AG10803 (cell line): ENCODE results near the gene PDE8B.
A peak's percentile ranks its signal among the peaks of the same experiment; 100 is the strongest.

Source experiments
- DNase-seq: peaks from one replicate; pipeline ENCODE4 v3.0.0; 2010; ENCODE audit warnings: low read depth
- H3K4me3 ChIP-seq: 2 replicates; pipeline ENCODE4 v1.5.1; 2011; ENCODE audit warnings: mild to moderate bottlenecking, low read length, control low read depth
- TF ChIP-seq, protein P1 (sequence below): conservative IDR thresholded peaks from 2 replicates; pipeline ENCODE4 v1.5.1; 2011; ENCODE audit warnings: mild to moderate bottlenecking, low read length, control low read depth, inconsistent platforms

The PDE8B gene

DNA sequence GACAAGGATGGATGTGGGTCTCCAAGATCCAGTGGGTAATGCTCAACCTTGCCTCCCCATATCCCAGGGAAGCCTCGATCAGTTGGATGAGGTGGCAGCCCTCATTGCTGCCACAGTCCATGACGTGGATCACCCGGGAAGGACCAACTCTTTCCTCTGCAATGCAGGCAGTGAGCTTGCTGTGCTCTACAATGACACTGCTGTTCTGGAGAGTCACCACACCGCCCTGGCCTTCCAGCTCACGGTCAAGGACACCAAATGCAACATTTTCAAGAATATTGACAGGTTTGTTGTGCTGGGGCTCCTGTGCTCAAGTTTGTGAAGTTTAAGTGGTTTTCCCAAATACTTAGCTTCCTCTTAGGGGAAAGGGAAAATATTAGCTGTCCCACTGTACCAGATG lies 207.7 kb downstream of the PDE8B start:
- no peak overlapping the region for H3K4me3 ChIP-seq
- DNase-seq = no peak
- TF ChIP-seq, protein P1, sequence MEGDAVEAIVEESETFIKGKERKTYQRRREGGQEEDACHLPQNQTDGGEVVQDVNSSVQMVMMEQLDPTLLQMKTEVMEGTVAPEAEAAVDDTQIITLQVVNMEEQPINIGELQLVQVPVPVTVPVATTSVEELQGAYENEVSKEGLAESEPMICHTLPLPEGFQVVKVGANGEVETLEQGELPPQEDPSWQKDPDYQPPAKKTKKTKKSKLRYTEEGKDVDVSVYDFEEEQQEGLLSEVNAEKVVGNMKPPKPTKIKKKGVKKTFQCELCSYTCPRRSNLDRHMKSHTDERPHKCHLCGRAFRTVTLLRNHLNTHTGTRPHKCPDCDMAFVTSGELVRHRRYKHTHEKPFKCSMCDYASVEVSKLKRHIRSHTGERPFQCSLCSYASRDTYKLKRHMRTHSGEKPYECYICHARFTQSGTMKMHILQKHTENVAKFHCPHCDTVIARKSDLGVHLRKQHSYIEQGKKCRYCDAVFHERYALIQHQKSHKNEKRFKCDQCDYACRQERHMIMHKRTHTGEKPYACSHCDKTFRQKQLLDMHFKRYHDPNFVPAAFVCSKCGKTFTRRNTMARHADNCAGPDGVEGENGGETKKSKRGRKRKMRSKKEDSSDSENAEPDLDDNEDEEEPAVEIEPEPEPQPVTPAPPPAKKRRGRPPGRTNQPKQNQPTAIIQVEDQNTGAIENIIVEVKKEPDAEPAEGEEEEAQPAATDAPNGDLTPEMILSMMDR = no peak

DNA sequence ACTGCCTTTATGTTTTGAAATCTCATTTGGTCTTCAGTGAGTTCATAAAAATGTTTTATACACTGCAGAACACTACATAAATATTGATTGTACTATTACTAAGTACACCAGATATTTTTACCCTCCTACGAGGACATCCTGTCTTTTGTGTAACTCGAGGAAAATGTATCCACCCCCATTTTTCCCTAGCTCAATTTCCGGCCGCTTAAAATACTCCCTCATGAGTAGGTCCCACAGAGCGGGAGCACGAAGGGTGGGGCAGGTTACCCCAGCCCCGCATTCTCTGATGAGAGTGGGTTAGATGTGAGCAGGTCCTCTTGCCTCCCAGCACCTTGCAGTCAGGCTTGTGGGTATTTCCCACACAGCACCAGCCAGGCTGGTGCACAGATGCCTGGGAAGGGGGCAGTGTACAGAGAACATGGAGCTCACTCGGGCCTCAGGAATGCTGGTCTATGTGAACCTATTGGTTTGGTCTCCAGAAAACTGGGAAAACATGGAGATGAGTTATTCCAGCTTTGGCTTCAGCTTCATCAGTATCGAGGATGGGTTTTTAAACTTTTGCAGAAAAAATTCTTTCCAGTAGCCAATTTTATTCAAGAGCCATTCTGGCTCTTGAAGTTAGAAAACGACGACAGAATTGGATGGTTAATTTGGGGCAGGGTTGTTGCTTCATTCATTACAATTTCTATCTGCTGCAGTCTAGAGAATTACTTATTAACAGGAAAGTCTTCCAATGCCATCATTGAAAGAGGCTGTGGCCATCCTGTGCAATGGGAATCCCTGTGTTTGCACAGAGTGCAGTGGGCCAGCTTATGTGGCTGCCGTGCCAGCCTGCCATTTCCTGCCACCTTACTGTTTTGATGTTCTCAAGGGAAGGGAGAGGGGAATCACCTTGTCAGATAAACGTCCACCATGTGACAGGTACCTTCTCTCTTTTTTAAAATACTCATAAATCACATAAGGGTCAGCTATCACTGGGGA lies 208.4 kb downstream of the PDE8B start:
- TF ChIP-seq, protein P1 = no peak
- DNase-seq = no peak
- H3K4me3 ChIP-seq = no peak overlapping the region

DNA sequence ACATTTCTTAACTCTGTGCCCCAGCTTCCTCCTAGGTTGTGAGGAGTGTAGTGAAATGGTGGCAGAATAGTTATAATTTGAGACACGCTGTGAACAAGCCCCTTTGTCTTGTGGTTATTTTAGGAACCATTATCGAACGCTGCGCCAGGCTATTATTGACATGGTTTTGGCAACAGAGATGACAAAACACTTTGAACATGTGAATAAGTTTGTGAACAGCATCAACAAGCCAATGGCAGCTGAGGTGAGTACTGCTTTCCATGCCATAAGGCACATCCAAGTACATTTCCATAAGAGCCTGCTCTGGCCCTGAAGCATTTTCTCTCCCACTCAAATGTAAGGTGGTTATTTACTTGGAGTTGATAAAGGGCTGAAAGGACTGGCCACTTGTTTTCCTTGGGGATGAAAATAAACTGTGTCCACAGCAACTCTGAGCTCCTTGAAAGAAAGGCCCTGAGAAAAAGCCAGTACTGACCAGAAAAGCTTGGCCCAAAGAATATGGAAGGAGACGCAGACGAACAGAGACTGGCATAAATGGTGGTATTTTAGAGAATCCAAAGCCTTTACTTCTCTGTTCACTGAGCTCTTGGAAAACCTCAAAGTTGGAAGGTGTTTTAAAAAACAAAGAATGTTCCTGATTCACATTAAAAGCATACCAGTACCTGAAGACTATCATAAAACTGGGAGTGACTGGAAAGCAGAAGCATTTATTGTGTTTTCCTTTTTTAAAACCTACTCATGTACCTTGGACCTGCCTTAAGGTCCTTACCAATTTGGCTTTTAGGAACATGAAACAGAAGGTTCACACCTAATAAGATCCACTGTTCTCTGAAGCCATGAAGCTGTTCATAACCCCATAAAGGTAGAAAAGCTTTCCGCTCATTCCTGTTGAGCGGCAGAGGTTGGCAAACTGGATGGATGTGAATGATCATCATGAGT lies 209.4 kb downstream of the PDE8B start:
- H3K4me3 ChIP-seq = no peak overlapping the region
- TF ChIP-seq, protein P1 = no peak
- DNase-seq = no peak

DNA sequence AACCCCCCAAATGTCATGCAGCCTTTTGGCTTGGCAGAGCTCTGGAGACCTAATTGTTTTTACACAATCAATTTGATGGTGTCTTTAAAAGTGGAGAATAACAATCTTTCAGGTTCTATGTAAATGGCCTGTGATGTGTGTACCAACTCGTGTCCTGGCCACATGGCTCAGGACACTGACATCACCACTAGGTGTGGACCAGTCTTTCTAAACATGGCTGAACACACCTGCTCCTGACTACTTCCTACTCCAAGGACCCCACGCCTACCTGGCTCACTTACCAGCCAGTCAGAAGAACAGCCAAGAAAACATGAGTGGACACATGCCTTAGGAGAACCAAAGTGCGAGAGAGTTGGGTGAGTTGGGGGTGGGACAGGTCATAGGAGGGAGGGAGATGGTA lies 210.5 kb downstream of the PDE8B start:
- TF ChIP-seq, protein P1 = no peak

DNA sequence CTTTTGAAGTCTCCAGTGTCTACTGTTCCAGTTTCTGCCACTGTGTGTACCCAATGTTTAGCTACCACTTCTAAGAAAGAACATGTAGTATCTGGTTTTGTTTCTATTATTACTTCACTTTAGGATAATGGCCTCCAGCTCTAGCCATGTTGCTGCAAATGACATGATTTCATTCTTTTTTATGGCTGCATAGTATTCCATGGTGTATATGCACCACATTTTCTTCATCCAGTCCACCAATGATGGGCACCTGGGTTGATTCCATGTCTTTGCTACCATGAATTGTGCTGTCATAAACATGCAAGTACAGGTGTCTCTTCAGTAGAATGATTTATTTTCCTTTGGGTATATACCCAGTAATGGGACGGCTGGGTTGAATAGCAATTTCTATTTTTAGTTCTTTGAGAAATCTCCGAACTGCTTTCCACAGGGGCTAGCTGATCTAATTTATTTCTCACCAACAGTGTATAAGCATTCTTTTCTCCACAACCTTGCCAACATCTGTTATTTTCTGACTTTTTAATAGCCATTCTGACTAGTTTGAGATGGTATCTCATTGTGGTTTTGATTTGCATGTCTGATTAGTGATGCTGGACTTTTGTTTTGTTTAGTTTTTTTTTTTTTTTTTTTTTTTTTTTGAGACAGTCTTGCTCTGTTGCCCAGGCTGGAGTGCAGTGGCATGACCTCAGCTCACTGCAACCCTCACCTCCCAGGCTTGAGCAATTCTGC lies 212.7 kb downstream of the PDE8B start:
- H3K4me3 ChIP-seq = no peak overlapping the region
- peak; percentile 91 for DNase-seq
- TF ChIP-seq, protein P1 = no peak

More for the DNA sequence above, 210.5 kb downstream of the PDE8B start:
- no peak for DNase-seq
- H3K4me3 ChIP-seq = no peak overlapping the region

DNA sequence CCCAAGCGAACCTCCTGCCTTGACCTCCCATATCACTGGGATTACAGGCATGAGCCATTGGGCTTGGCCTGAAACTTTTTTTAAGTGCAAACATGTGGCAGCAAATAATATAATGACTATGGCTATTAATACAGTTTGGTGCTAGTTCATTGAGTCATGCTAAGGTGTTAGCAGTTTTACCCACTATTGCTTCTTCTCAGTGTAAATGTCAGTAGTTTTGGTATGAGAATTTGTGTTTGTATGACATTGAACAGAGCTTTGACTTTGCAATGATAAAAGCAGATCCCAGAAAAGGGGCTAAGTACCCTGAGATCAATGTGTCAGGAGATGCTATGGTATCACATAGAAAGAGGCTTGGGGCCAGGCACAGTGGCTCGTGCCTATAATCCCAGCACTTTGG lies 214.4 kb downstream of the PDE8B start:
- no peak overlapping the region for H3K4me3 ChIP-seq
- TF ChIP-seq, protein P1 = no peak
- DNase-seq = no peak
